ENCODE results near the gene SMARCA2.

The SMARCA2 gene

GRCh38 chr9:2196757-2197156, 181.6 kb downstream of the SMARCA2 start:
- H3K79me2 ChIP-seq (ENCODE audit: insufficient read depth, low read length), result no peaks in the 10 kb centered on the region
- no peaks in the 10 kb centered on the region for H4K20me1 ChIP-seq (ENCODE audit: insufficient read depth, low read length)
- H2AFZ ChIP-seq (ENCODE audit: low read length), result no peak overlapping the region
- H3K4me3 ChIP-seq (ENCODE audit: low read depth, low read length, poor library complexity, severe bottlenecking), result no peak overlapping the region
- H3F3A ChIP-seq (ENCODE audit: insufficient read depth, low read length), result no peaks in the 10 kb centered on the region; the same call in 1 of the 2 replicates
- H3K9me2 ChIP-seq (ENCODE audit: low read depth, low read length), result no peaks in the 10 kb centered on the region
- no peaks in the 10 kb centered on the region for H3K9me3 ChIP-seq (ENCODE audit: low read length)
- no peaks in the 10 kb centered on the region for H3K27me3 ChIP-seq (ENCODE audit: insufficient read depth, low read length)
- H3K4me1 ChIP-seq (ENCODE audit: insufficient read depth, low read length, severe bottlenecking), result no peaks in the 10 kb centered on the region
- H3K36me3 ChIP-seq (ENCODE audit: insufficient read depth, low read length), result peaks cover 23% of the 10 kb centered on the region
- no peak overlapping the region for H3K27ac ChIP-seq (ENCODE audit: low read depth, low read length, poor library complexity, severe bottlenecking)
- no peak overlapping the region for H3K9ac ChIP-seq (ENCODE audit: low read length)
- no peak overlapping the region for H3K4me2 ChIP-seq (ENCODE audit: low read length)
- TF ChIP-seq CTCF (IDR thresholded peaks at IDR 0.05; ENCODE audit: low read length), result no peak
- no peak for TF ChIP-seq EZH2 (IDR thresholded peaks at IDR 0.05; ENCODE audit: borderline replicate concordance, low read length)

- Histone ChIP-seq H4K20me1 (ENCODE audit: insufficient read depth, low read length) (no peaks in the 10 kb centered on the region), H3F3A (ENCODE audit: insufficient read depth, low read length) (no peaks in the 10 kb centered on the region), H3K9ac (ENCODE audit: low read length) (no peak overlapping the region), H3K27me3 (ENCODE audit: insufficient read depth, low read length) (no peaks in the 10 kb centered on the region), H3K4me1 (ENCODE audit: insufficient read depth, low read length, severe bottlenecking) (no peaks in the 10 kb centered on the region), H3K4me2 (ENCODE audit: low read length) (no peak overlapping the region), H3K4me3 (ENCODE audit: low read depth, low read length, poor library complexity, severe bottlenecking) (no peak overlapping the region), H3K36me3 (ENCODE audit: insufficient read depth, low read length) (no peaks in the 10 kb centered on the region; the same call in 1 of the 2 replicates), H3K27ac (ENCODE audit: low read depth, low read length, poor library complexity, severe bottlenecking) (no peak overlapping the region), H3K9me3 (ENCODE audit: low read length) (no peaks in the 10 kb centered on the region), H3K9me2 (ENCODE audit: low read depth, low read length) (no peaks in the 10 kb centered on the region), H2AFZ (ENCODE audit: low read length) (no peak overlapping the region), H3K79me2 (ENCODE audit: insufficient read depth, low read length) (no peaks in the 10 kb centered on the region)
- TF ChIP-seq CTCF (IDR thresholded peaks at IDR 0.05; ENCODE audit: low read length), result no peak
- TF ChIP-seq EZH2 (IDR thresholded peaks at IDR 0.05; ENCODE audit: borderline replicate concordance, low read length), result no peak
These were observed 183.9 kb downstream of the SMARCA2 start for GRCh38 chr9:2198956-2199635.

GRCh38 chr9:2199999-2200796, 185.1 kb downstream of the SMARCA2 start:
- H3K4me1 ChIP-seq (ENCODE audit: insufficient read depth, low read length, severe bottlenecking), result no peaks in the 10 kb centered on the region
- no peak overlapping the region for H3K27ac ChIP-seq (ENCODE audit: low read depth, low read length, poor library complexity, severe bottlenecking)
- H3K4me3 ChIP-seq (ENCODE audit: low read depth, low read length, poor library complexity, severe bottlenecking), result no peak overlapping the region
- H3K9me3 ChIP-seq (ENCODE audit: low read length), result no peaks in the 10 kb centered on the region
- H3K36me3 ChIP-seq (ENCODE audit: insufficient read depth, low read length), result no peaks in the 10 kb centered on the region
- H3F3A ChIP-seq (ENCODE audit: insufficient read depth, low read length), result no peaks in the 10 kb centered on the region
- no peak overlapping the region for H3K4me2 ChIP-seq (ENCODE audit: low read length)
- H3K9ac ChIP-seq (ENCODE audit: low read length), result no peak overlapping the region
- H3K27me3 ChIP-seq (ENCODE audit: insufficient read depth, low read length), result no peaks in the 10 kb centered on the region
- H3K9me2 ChIP-seq (ENCODE audit: low read depth, low read length), result no peaks in the 10 kb centered on the region
- TF ChIP-seq CTCF (IDR thresholded peaks at IDR 0.05; ENCODE audit: low read length) (peak; percentile 35), EZH2 (IDR thresholded peaks at IDR 0.05; ENCODE audit: borderline replicate concordance, low read length) (no peak)
- H4K20me1 ChIP-seq (ENCODE audit: insufficient read depth, low read length), result no peaks in the 10 kb centered on the region
- H2AFZ ChIP-seq (ENCODE audit: low read length), result no peak overlapping the region
- no peaks in the 10 kb centered on the region for H3K79me2 ChIP-seq (ENCODE audit: insufficient read depth, low read length)
